A549 (cell line): ENCODE measurements around the gene RAET1E.

Experiments used
- CHD4 ChIP-seq: fragments of 200-600 bp; sonication (generic); IDR thresholded peaks from 2 replicates; pipeline ENCODE4 v1.6.1; 2016; ENCODE audit warnings: antibody characterized with exemption, mild to moderate bottlenecking, borderline replicate concordance
- CTCF ChIP-seq: fragments of >200 bp; sonication (Bioruptor Twin); formaldehyde crosslinking; IDR thresholded peaks from 3 replicates; pipeline ENCODE4 v1.5.1; 2016
- EP300 ChIP-seq, 2 experiments: fragments of >200 bp; sonication (Bioruptor Twin); formaldehyde crosslinking; IDR thresholded peaks; 2 replicates in 1 of 2; 3 replicates in 1 of 2; pipeline ENCODE4 v1.6.1; 2016 to 2017
- HMGXB4 ChIP-seq: fragments of 250-450 bp; sonication (Bioruptor Pico); IDR thresholded peaks from 2 replicates; pipeline ENCODE4 v1.5.0; 2021; ENCODE audit warnings: mild to moderate bottlenecking, moderate library complexity, borderline replicate concordance
- MAX ChIP-seq: IDR thresholded peaks from 2 replicates; pipeline ENCODE4 v1.6.1; 2012
- PBX3 ChIP-seq: IDR thresholded peaks from 2 replicates; pipeline ENCODE4 v1.6.1; 2012
- POLR2A ChIP-seq: IDR thresholded peaks from 2 replicates; pipeline ENCODE4 v1.6.1; 2012; ENCODE audit warnings: mild to moderate bottlenecking, low read length
- TP53 ChIP-seq: fragments of 250-450 bp; sonication (Bioruptor Pico); IDR thresholded peaks from 2 replicates; pipeline ENCODE4 v1.5.0; 2021; ENCODE audit warnings: mild to moderate bottlenecking, moderate library complexity
- USF2 ChIP-seq: fragments of 450-650 bp; IDR thresholded peaks from 2 replicates; pipeline ENCODE4 v1.6.1; 2014; ENCODE audit warnings: antibody characterized with exemption

GRCh38 chr6:149856256-149856994 lies 41.5 kb downstream of the RAET1E start:
- TF ChIP-seq USF2: no peak
- no peak for TF ChIP-seq EP300 (IDR thresholded peaks at IDR 0.05)
- TF ChIP-seq HMGXB4: no peak
- TF ChIP-seq TP53 (CRISPR knock-in tag): no peak
- no peak for TF ChIP-seq PBX3
- no peak for TF ChIP-seq CTCF
- no peak for TF ChIP-seq MAX
- TF ChIP-seq POLR2A: no peak
- no peak for TF ChIP-seq CHD4
